HK-2 (cell line): ENCODE measurements around the gene TRIM22.
"Not testable (repeated sequence)": the region's sequence is repeated elsewhere in the genome, so short reads cannot be mapped to it uniquely, and the experiment has no call there.

Experiments
- DNase-seq: peaks from one replicate; pipeline ENCODE4 v3.0.0-alpha.2; 2018; ENCODE audit not compliant: unreplicated experiment

TRIM22 gene

GRCh38 chr11:5690736-5691135, 1.1 kb downstream of the TRIM22 start:
- DNase-seq, result no peak

GRCh38 chr11:5691238-5691963, 1.8 kb downstream of the TRIM22 start:
- DNase-seq, result not testable (repeated sequence)

GRCh38 chr11:5691964-5692361, 2.4 kb downstream of the TRIM22 start:
- DNase-seq, result no peak

GRCh38 chr11:5694642-5695041, 5.1 kb downstream of the TRIM22 start:
- no peak for DNase-seq

GRCh38 chr11:5695580-5695979, 6.0 kb downstream of the TRIM22 start:
- DNase-seq, result no peak

GRCh38 chr11:5696210-5696609, 6.6 kb downstream of the TRIM22 start:
- no peak for DNase-seq

- no peak for DNase-seq
These were observed 8.7 kb downstream of the TRIM22 start for GRCh38 chr11:5698281-5698680.

- DNase-seq, result no peak
These were observed 10.9 kb downstream of the TRIM22 start for GRCh38 chr11:5700421-5701054.

- no peak for DNase-seq
These were observed 11.5 kb downstream of the TRIM22 start for GRCh38 chr11:5701055-5701577.

- no peak for DNase-seq
These were observed 14.3 kb downstream of the TRIM22 start for GRCh38 chr11:5703741-5704536.

- DNase-seq, result no peak
These were observed 16.1 kb downstream of the TRIM22 start for GRCh38 chr11:5705688-5706087.

- no peak for DNase-seq
These were observed 22.9 kb downstream of the TRIM22 start for GRCh38 chr11:5712507-5712906.

- no peak for DNase-seq
These were observed 24.1 kb downstream of the TRIM22 start for GRCh38 chr11:5713695-5714094.

GRCh38 chr11:5716518-5716917, 26.9 kb downstream of the TRIM22 start:
- not testable (repeated sequence) for DNase-seq

- DNase-seq, result no peak
These were observed 30.3 kb downstream of the TRIM22 start for GRCh38 chr11:5719703-5720495.

GRCh38 chr11:5722622-5723021, 33.0 kb downstream of the TRIM22 start:
- DNase-seq, result no peak

GRCh38 chr11:5726351-5726750, 36.8 kb downstream of the TRIM22 start:
- DNase-seq, result no peak

- DNase-seq, result no peak
These were observed 38.1 kb downstream of the TRIM22 start for GRCh38 chr11:5727691-5728090.

- no peak for DNase-seq
These were observed 46.8 kb downstream of the TRIM22 start, which contains the start of gene OR56B1 for GRCh38 chr11:5736396-5736795. Gene OR56B1, plus strand, starts transcription at chr11:5736448. Its CDS starts 69 bp downstream, at chr11:5736517.

GRCh38 chr11:5737091-5737490, 47.5 kb downstream of the TRIM22 start:
- no peak for DNase-seq

GRCh38 chr11:5737670-5738392, 48.2 kb downstream of the TRIM22 start:
- DNase-seq, result no peak
